Endothelial cell of umbilical vein (primary cell): ENCODE measurements around the gene AK4. TPM values are rescaled to one million over a fixed set of nuclear protein-coding genes. Genes with fewer than 3 reads are reported as not detected.

Source experiments
- BruUV-seq: library from RNA; stranded (reverse); fragments of 400-500 nt; replicated peaks from 2 replicates; lab custom pipeline; 2021; lab: Mats Ljungman, UMichigan
- CTCF ChIA-PET: fragments of 300-600, 350-600 bp; sonication (Branson Sonifier 250); formaldehyde crosslinking; loops from one replicate; lab custom pipeline; 2021; ENCODE audit warnings: antibody characterized with exemption, inconsistent platforms; lab: Charles Lee
- POLR2A ChIA-PET: fragments of 300-600, 350-600 bp; sonication (Branson Sonifier 250); formaldehyde crosslinking; loops from one replicate; lab custom pipeline; 2021; ENCODE audit warnings: antibody characterized with exemption, inconsistent platforms; lab: Charles Lee
- DNase-seq: peaks from one replicate; pipeline ENCODE4 v3.0.0-alpha.2; 2011; ENCODE audit warnings: low read depth, low spot score
- FAIRE-seq: peaks from 2 replicates; lab custom pipeline; 2011; peaks lifted over from hg19 to GRCh38; lab: Jason Lieb, UNC
- H2AFZ ChIP-seq: 2 replicates; pipeline ENCODE4 v1.6.0; 2012; ENCODE audit warnings: low read depth, low read length, control low read depth, inconsistent platforms
- H3K27ac ChIP-seq: 2 replicates; pipeline ENCODE4 v1.5.1; 2011; ENCODE audit warnings: low read depth, mild to moderate bottlenecking, control low read depth, low read length, moderate library complexity; ENCODE audit not compliant: insufficient read depth
- H3K27me3 ChIP-seq, 2 experiments: 2 replicates each; pipeline versions ENCODE4 v1.6.0 to v1.6.1; 2011; ENCODE audit warnings: low read length in 2 of 2, mixed read lengths in 1 of 2; ENCODE audit not compliant: control insufficient read depth in 2 of 2, insufficient read depth in 2 of 2
- H3K36me3 ChIP-seq, 2 experiments: 2 replicates in 1 of 2; 3 replicates in 1 of 2; pipeline ENCODE4 v1.5.1; 2011; ENCODE audit warnings: low read length in 2 of 2, mild to moderate bottlenecking in 1 of 2, moderate library complexity in 1 of 2; ENCODE audit not compliant: control insufficient read depth in 2 of 2, insufficient read depth in 2 of 2; ENCODE audit errors: extremely low read depth in 1 of 2
- H3K4me1 ChIP-seq: 3 replicates; pipeline ENCODE4 v1.5.1; 2011; ENCODE audit warnings: mild to moderate bottlenecking, low read length; ENCODE audit not compliant: control insufficient read depth, insufficient read depth; ENCODE audit errors: extremely low read depth
- H3K4me2 ChIP-seq: 2 replicates; pipeline ENCODE4 v1.6.1; 2011; ENCODE audit warnings: low read length, control low read depth, mixed read lengths; ENCODE audit not compliant: insufficient read depth
- H3K4me3 ChIP-seq, 3 experiments: fragments of 200-600 bp in 1 of 3; sonication (generic), shearing (Covaris generic) in 1 of 3; replicated peaks in 1 of 3; 2 replicates each; pipeline ENCODE4 v1.5.1; 2011 to 2016; ENCODE audit warnings: control low read depth in 3 of 3, low read length in 3 of 3, mild to moderate bottlenecking in 2 of 3, inconsistent platforms in 1 of 3, low read depth in 1 of 3, moderate library complexity in 1 of 3; ENCODE audit not compliant: insufficient read depth in 1 of 3
- H3K79me2 ChIP-seq: 2 replicates; pipeline ENCODE4 v1.6.0; 2012; ENCODE audit warnings: low read length, inconsistent platforms; ENCODE audit not compliant: control insufficient read depth, insufficient read depth
- H3K9ac ChIP-seq: replicated peaks from 2 replicates; pipeline ENCODE3; 2011; ENCODE audit warnings: low read length, control low read depth; ENCODE audit not compliant: insufficient read depth; ENCODE audit errors: extremely low read depth
- H3K9me1 ChIP-seq: replicated peaks from 3 replicates; pipeline ENCODE4 v1.6.0; 2011; ENCODE audit warnings: mild to moderate bottlenecking, low read length; ENCODE audit not compliant: control insufficient read depth, insufficient read depth; ENCODE audit errors: extremely low read depth
- H3K9me3 ChIP-seq: replicated peaks from 2 replicates; pipeline ENCODE4 v1.5.1; 2012; ENCODE audit warnings: low read length, inconsistent platforms; ENCODE audit not compliant: control insufficient read depth, insufficient read depth
- H4K20me1 ChIP-seq: replicated peaks from 2 replicates; pipeline ENCODE3; 2011; ENCODE audit warnings: mild to moderate bottlenecking, low read length; ENCODE audit not compliant: control insufficient read depth, insufficient read depth; ENCODE audit errors: extremely low read depth
- CTCF ChIP-seq, 2 donors: IDR thresholded peaks; 1 replicate in 1 of 2; 2 replicates in 1 of 2; pipeline ENCODE4 v1.5.1; 2011; ENCODE audit warnings: low read length in 2 of 2, mild to moderate bottlenecking in 2 of 2, moderate library complexity in 2 of 2, control low read depth in 1 of 2, inconsistent platforms in 1 of 2, low read depth in 1 of 2; ENCODE audit not compliant: insufficient read depth in 1 of 2; ENCODE audit errors: extremely low read depth in 1 of 2
- EZH2 ChIP-seq: IDR thresholded peaks from 2 replicates; pipeline ENCODE4 v1.6.1; 2012; ENCODE audit warnings: borderline replicate concordance, low read depth, mild to moderate bottlenecking, moderate library complexity, low read length, inconsistent platforms; ENCODE audit not compliant: severe bottlenecking
- FOS ChIP-seq: IDR thresholded peaks from 2 replicates; pipeline ENCODE4 v1.6.1; 2011; ENCODE audit warnings: mild to moderate bottlenecking, low read length, moderate library complexity, borderline replicate concordance; ENCODE audit not compliant: insufficient read depth
- GATA2 ChIP-seq: IDR thresholded peaks from 2 replicates; pipeline ENCODE4 v1.7.0; 2011; ENCODE audit warnings: low read depth, mild to moderate bottlenecking, moderate library complexity, mixed read lengths, low read length; ENCODE audit not compliant: insufficient read length, insufficient read depth
- JUN ChIP-seq: IDR thresholded peaks from 2 replicates; pipeline ENCODE4 v1.6.1; 2011; ENCODE audit warnings: borderline replicate concordance, low read depth; ENCODE audit not compliant: insufficient read length, insufficient read depth
- MAX ChIP-seq: IDR thresholded peaks from 2 replicates; pipeline ENCODE4 v1.6.1; 2011; ENCODE audit not compliant: insufficient read depth, insufficient read length
- MYC ChIP-seq: IDR thresholded peaks from one replicate; pipeline ENCODE4 v1.6.1; 2011; ENCODE audit warnings: mild to moderate bottlenecking, low read depth, low read length
- POLR2A ChIP-seq: IDR thresholded peaks from 2 replicates; pipeline ENCODE4 v1.6.1; 2012; ENCODE audit warnings: low read depth, mild to moderate bottlenecking, control low read depth, low read length
- POLR2AphosphoS5 ChIP-seq: IDR thresholded peaks from 2 replicates; pipeline ENCODE4 v1.6.1; 2012; ENCODE audit warnings: low read depth, mild to moderate bottlenecking, control low read depth, low read length, moderate library complexity; ENCODE audit not compliant: insufficient read depth
- dilution Hi-C: fragments of 300-500 bp; cut with MboI; formaldehyde crosslinking; loops from one replicate; pipeline ENCODE4 v1.15.0; 2019; ENCODE audit warnings: low sequenced_read_pairs; ENCODE audit not compliant: extremely low pct_ligation_motif_present
- intact Hi-C: fragments of 100-400 bp; cut with micrococcal nuclease; formaldehyde crosslinking; loops from one replicate; pipeline ENCODE4 v1.10.0; 2022
- polyA plus RNA-seq, 4 experiments: library from polyadenylated mRNA; depleted of rRNA in 3 of 4; stranded (reverse) in 3 of 4; unstranded in 1 of 4; fragments of >200 nt; gene quantifications; 2 replicates each; pipeline versions ENCODE4 v1.2.1 to v1.2.3, GENCODE V29; 2011 to 2012; ENCODE audit warnings: missing spikeins in 1 of 4
- total RNA-seq: library from RNA; stranded (reverse); gene quantifications from 2 replicates; pipeline ENCODE4 v1.2.3, GENCODE V29; 2021

AK4 gene
- total and polyA plus RNA-seq, 2 donors (not counting 3 experiments of a cell fraction or from before 2014, with no cell fraction given), result 2.2 to 5.6 TPM

- Histone ChIP-seq H3K9me1 (no peaks in the 10 kb centered on the region), H3K27me3 (no peaks in the 10 kb centered on the region), H3K9ac (no peak overlapping the region), H4K20me1 (no peaks in the 10 kb centered on the region), H3K4me2 (no peak overlapping the region), H3K4me1 (no peaks in the 10 kb centered on the region), H3K36me3 (no peaks in the 10 kb centered on the region), H2AFZ (no peak overlapping the region), H3K4me3 (no peak overlapping the region), H3K27ac (no peak overlapping the region), H3K9me3 (no peaks in the 10 kb centered on the region), H3K79me2 (no peaks in the 10 kb centered on the region)
- no peak for FAIRE-seq
- dilution Hi-C loops (no loop called here), intact Hi-C loops (no loop called here)
- no peak for TF ChIP-seq FOS
- no peak for TF ChIP-seq CTCF (IDR thresholded peaks at IDR 0.05; ENCODE audit: extremely low read depth in 1 of 2, insufficient read depth in 1 of 2, low read depth in 1 of 2, low read length in 2 of 2)
- TF ChIP-seq POLR2AphosphoS5, result no peak
- no peak for TF ChIP-seq EZH2
- no peak for TF ChIP-seq POLR2A
- no peak for TF ChIP-seq GATA2
- TF ChIP-seq MAX, result no peak
- no peak for TF ChIP-seq MYC
- TF ChIP-seq JUN, result no peak
- POLR2A ChIA-PET, result no interaction called here
- CTCF ChIA-PET, result no interaction called here
- BruUV-seq, result no TSS peak
- no peak for DNase-seq
These were observed 28.1 kb downstream of the AK4 start for GRCh38 chr1:65176056-65176450.
